C4-2B (cell line): ENCODE data around the gene SEC16B.

Experiments used
- ZFX ChIP-seq: fragments of 450-650 bp; IDR thresholded peaks from 2 replicates; pipeline ENCODE4 v1.6.1; 2017
- TF ChIP-seq, protein P1 (sequence below): fragments of 450-650 bp; conservative IDR thresholded peaks from 2 replicates; pipeline ENCODE4 v1.5.1; 2017; ENCODE audit warnings: mild to moderate bottlenecking

DNA sequence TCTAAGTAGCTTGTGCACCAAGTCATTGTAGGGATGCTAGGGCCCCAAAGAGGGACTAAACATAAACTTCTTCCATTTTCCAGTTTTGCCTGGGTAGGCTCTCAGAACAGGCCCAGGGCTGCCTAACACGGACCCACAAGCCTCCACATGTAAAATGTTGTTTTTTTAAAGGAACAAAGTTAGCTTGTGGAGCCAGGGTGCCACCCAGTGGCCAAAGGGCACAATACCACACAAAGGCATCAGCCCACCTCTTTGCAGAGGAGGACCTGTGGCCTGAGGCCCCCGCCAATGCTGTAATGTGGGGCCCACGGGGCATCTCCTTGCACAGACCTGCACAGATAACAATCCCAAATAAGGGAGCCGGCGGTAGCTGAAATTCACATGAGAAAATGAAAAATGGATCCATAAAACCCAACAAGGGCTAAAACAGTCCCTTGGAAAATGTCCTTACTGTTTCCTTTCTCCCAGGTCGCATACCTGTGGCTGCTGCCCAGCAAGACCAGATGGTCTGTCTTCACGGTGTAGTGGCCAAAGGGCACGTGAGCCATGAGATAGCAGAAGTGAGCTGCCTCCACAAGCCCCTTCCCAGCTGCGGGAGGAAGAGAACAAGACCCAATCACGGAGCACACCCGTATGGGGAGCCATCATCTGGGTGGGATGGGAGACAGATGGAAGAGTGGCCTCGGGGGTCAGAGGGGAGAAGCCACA is 23.8 kb downstream of the SEC16B start:
- TF ChIP-seq, protein P1, sequence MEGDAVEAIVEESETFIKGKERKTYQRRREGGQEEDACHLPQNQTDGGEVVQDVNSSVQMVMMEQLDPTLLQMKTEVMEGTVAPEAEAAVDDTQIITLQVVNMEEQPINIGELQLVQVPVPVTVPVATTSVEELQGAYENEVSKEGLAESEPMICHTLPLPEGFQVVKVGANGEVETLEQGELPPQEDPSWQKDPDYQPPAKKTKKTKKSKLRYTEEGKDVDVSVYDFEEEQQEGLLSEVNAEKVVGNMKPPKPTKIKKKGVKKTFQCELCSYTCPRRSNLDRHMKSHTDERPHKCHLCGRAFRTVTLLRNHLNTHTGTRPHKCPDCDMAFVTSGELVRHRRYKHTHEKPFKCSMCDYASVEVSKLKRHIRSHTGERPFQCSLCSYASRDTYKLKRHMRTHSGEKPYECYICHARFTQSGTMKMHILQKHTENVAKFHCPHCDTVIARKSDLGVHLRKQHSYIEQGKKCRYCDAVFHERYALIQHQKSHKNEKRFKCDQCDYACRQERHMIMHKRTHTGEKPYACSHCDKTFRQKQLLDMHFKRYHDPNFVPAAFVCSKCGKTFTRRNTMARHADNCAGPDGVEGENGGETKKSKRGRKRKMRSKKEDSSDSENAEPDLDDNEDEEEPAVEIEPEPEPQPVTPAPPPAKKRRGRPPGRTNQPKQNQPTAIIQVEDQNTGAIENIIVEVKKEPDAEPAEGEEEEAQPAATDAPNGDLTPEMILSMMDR: peak; percentile 94
- TF ChIP-seq ZFX: no peak
